Liver (tissue), 3 donors: Measurements from ENCODE around the gene EOGT.

Experiments used
- ATF3 ChIP-seq: IDR thresholded peaks from 2 replicates; pipeline ENCODE4 v1.6.1; 2016; ENCODE audit warnings: antibody characterized with exemption
- CTCF ChIP-seq: fragments of 150-350 bp; IDR thresholded peaks from 2 replicates; pipeline ENCODE4 v1.5.1; 2017; ENCODE audit warnings: improper control_type of control experiment, low read depth, low read length; ENCODE audit not compliant: missing input control
- FOXA2 ChIP-seq: IDR thresholded peaks from 2 replicates; pipeline ENCODE4 v1.6.1; 2016; ENCODE audit warnings: antibody characterized with exemption
- HNF4A ChIP-seq, 2 donors: conservative IDR thresholded peaks; 2 replicates each; pipeline ENCODE4 v1.6.1; 2016; ENCODE audit warnings: antibody characterized with exemption in 2 of 2, mild to moderate bottlenecking in 2 of 2
- MAX ChIP-seq: IDR thresholded peaks from 2 replicates; pipeline ENCODE4 v1.6.1; 2016; ENCODE audit warnings: antibody characterized with exemption
- RAD21 ChIP-seq, 2 donors: IDR thresholded peaks; 2 replicates each; pipeline ENCODE4 v1.6.1; 2016; ENCODE audit warnings: antibody characterized with exemption in 2 of 2, mild to moderate bottlenecking in 2 of 2
- REST ChIP-seq: IDR thresholded peaks from 2 replicates; pipeline ENCODE4 v1.6.1; 2016; ENCODE audit warnings: antibody characterized with exemption, mild to moderate bottlenecking
- RXRA ChIP-seq, 2 donors: IDR thresholded peaks; 2 replicates each; pipeline ENCODE4 v1.6.1; 2017 to 2018; ENCODE audit warnings: antibody characterized with exemption in 2 of 2, mild to moderate bottlenecking in 1 of 2
- SP1 ChIP-seq: IDR thresholded peaks from 2 replicates; pipeline ENCODE4 v1.6.1; 2018; ENCODE audit warnings: antibody characterized with exemption, mild to moderate bottlenecking
- ZBTB33 ChIP-seq: IDR thresholded peaks from 2 replicates; pipeline ENCODE4 v1.6.1; 2016; ENCODE audit warnings: antibody characterized with exemption
- donor health status: healthy.
- donor health status: healthy.

GRCh38 chr3:69020424-69020823, 6.9 kb upstream of the EOGT start:
- TF ChIP-seq CTCF (no peak), REST (no peak), RXRA (IDR thresholded peaks at IDR 0.05) (no peak), MAX (no peak), RAD21 (IDR thresholded peaks at IDR 0.05) (peak in 1 of 2 donors; percentile 6), ZBTB33 (no peak), SP1 (no peak), ATF3 (no peak), HNF4A (conservative IDR thresholded peaks at IDR 0.05) (no peak), FOXA2 (no peak)
